RWPE2 (cell line): Measurements from ENCODE around the gene TMC4.
"Not testable (repeated sequence)": the region's sequence is repeated elsewhere in the genome, so short reads cannot be mapped to it uniquely, and the experiment has no call there.

Source experiments
- ATAC-seq: fragments of 200-7000 bp; cut with Tn5 transposase; 3 replicates; pipeline ENCODE4 v1.9.1; 2021; ENCODE audit warnings: low read depth
- DNase-seq: peaks from one replicate; pipeline ENCODE4 v3.0.0-alpha.2; 2020; ENCODE audit warnings: low spot score
- H3K27ac ChIP-seq: fragments of 450-650 bp; 2 replicates; pipeline ENCODE4 v1.5.1; 2017; ENCODE audit warnings: mild to moderate bottlenecking; ENCODE audit not compliant: poor library complexity, severe bottlenecking
- H3K27me3 ChIP-seq: fragments of 250-450 bp; sonication (Bioruptor Pico); 2 replicates; pipeline ENCODE4 v1.5.1; 2021; ENCODE audit warnings: mild to moderate bottlenecking, moderate library complexity; ENCODE audit not compliant: insufficient read depth, poor library complexity, severe bottlenecking
- H3K36me3 ChIP-seq: fragments of 250-450 bp; sonication (Bioruptor Pico); 2 replicates; pipeline ENCODE4 v1.5.1; 2020; ENCODE audit warnings: low read depth, mild to moderate bottlenecking, moderate library complexity
- H3K4me1 ChIP-seq: fragments of 250-450 bp; sonication (Bioruptor Pico); 2 replicates; pipeline ENCODE4 v1.5.1; 2021; ENCODE audit warnings: mild to moderate bottlenecking, moderate library complexity; ENCODE audit not compliant: insufficient read depth, poor library complexity, severe bottlenecking
- H3K4me3 ChIP-seq: fragments of 250-450 bp; sonication (Bioruptor Pico); 2 replicates; pipeline ENCODE4 v1.5.1; 2021; ENCODE audit warnings: mild to moderate bottlenecking, moderate library complexity; ENCODE audit not compliant: severe bottlenecking
- H3K9me3 ChIP-seq: fragments of 250-450 bp; sonication (Bioruptor Pico); 2 replicates; pipeline ENCODE4 v1.5.1; 2021; ENCODE audit warnings: mild to moderate bottlenecking, moderate library complexity; ENCODE audit not compliant: severe bottlenecking
- TF ChIP-seq, protein P1 (sequence below): fragments of 450-650 bp; IDR thresholded peaks from one replicate; pipeline ENCODE4 v1.5.1; 2017; ENCODE audit warnings: mild to moderate bottlenecking, moderate library complexity; ENCODE audit not compliant: poor library complexity, severe bottlenecking

The TMC4 gene, protein sequence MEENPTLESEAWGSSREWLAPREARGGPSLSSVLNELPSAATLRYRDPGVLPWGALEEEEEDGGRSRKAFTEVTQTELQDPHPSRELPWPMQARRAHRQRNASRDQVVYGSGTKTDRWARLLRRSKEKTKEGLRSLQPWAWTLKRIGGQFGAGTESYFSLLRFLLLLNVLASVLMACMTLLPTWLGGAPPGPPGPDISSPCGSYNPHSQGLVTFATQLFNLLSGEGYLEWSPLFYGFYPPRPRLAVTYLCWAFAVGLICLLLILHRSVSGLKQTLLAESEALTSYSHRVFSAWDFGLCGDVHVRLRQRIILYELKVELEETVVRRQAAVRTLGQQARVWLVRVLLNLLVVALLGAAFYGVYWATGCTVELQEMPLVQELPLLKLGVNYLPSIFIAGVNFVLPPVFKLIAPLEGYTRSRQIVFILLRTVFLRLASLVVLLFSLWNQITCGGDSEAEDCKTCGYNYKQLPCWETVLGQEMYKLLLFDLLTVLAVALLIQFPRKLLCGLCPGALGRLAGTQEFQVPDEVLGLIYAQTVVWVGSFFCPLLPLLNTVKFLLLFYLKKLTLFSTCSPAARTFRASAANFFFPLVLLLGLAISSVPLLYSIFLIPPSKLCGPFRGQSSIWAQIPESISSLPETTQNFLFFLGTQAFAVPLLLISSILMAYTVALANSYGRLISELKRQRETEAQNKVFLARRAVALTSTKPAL

GRCh38 chr19:54172471-54173358 is at the start of gene TMC4:
TMC4 (minus strand) TSS chr19:54173160; CDS start chr19:54173117, 43 bp downstream.
- Histone ChIP-seq H3K4me3 (peak within 1 kb of the TSS; percentile 54), H3K4me1 (no peaks in the 10 kb centered on the region), H3K9me3 (no peaks in the 10 kb centered on the region), H3K27ac (peak within 1 kb of the TSS; percentile 73), H3K27me3 (no peaks in the 10 kb centered on the region), H3K36me3 (peaks cover 13% of the 10 kb centered on the region)
- peak; percentile 86 for ATAC-seq
- TF ChIP-seq, protein P1, sequence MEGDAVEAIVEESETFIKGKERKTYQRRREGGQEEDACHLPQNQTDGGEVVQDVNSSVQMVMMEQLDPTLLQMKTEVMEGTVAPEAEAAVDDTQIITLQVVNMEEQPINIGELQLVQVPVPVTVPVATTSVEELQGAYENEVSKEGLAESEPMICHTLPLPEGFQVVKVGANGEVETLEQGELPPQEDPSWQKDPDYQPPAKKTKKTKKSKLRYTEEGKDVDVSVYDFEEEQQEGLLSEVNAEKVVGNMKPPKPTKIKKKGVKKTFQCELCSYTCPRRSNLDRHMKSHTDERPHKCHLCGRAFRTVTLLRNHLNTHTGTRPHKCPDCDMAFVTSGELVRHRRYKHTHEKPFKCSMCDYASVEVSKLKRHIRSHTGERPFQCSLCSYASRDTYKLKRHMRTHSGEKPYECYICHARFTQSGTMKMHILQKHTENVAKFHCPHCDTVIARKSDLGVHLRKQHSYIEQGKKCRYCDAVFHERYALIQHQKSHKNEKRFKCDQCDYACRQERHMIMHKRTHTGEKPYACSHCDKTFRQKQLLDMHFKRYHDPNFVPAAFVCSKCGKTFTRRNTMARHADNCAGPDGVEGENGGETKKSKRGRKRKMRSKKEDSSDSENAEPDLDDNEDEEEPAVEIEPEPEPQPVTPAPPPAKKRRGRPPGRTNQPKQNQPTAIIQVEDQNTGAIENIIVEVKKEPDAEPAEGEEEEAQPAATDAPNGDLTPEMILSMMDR: peak; percentile 10
- no peak for DNase-seq

- ATAC-seq, H3K4me1 ChIP-seq, H3K36me3 ChIP-seq, H3K9me3 ChIP-seq, H3K4me3 ChIP-seq, H3K27ac ChIP-seq, DNase-seq, H3K27me3 ChIP-seq: not testable (repeated sequence)
Measured at GRCh38 chr19:54221947-54222346, 49.0 kb upstream of the TMC4 start.

GRCh38 chr19:54219702-54220101 is 46.7 kb upstream of the TMC4 start:
- not testable (repeated sequence) for H3K9me3 ChIP-seq, H3K27ac ChIP-seq, ATAC-seq, H3K4me3 ChIP-seq, H3K27me3 ChIP-seq, H3K4me1 ChIP-seq, DNase-seq
- peaks cover 13% of the 10 kb centered on the region for H3K36me3 ChIP-seq

DNA sequence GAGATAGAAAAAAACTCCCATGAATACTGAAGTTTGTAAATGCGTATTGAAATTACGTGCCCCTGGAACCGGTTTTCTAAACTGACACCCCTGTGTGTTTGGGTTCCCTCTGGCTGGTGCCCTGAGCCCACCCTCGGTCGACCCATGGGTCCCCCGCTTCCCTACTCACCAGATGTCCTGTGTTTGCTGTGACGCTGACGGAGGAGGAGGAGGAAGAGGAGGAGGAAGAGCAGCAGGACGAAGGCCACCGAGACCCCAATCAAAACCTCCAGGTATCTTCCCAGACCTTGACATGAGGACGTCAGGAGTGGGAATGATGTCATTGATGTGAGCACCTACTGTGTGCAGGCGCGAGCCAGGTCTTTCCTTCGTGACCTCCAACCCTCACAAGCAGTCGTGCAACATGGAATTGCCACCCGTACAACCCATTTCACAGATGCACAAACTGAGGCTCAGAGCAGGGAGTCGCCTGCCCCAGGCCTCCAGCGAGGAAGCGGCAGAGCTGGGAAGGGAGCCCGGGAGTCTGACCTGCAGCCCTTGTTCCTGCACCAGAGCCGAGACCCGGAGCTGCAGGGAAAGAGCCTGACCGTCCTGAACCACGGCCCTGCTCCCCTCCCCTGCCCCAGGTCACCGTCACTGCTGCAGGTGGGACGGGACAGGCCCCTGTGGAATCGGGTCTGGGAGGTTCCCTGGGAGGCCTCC is 46.2 kb upstream of the TMC4 start:
- TF ChIP-seq, protein P1: no peak
- Histone ChIP-seq H3K27ac (no peak overlapping the region), H3K4me1 (no peaks in the 10 kb centered on the region)

GRCh38 chr19:54218259-54218658 is 45.3 kb upstream of the TMC4 start:
- no peaks in the 10 kb centered on the region for H3K9me3 ChIP-seq
- H3K27ac ChIP-seq: no peak overlapping the region
- H3K4me1 ChIP-seq: no peaks in the 10 kb centered on the region
- TF ChIP-seq, protein P1: no peak
- H3K27me3 ChIP-seq: peaks cover 3% of the 10 kb centered on the region
- DNase-seq (no peak), ATAC-seq (no peak)
- H3K36me3 ChIP-seq: peaks cover 13% of the 10 kb centered on the region
- H3K4me3 ChIP-seq: no peak overlapping the region

More for the DNA sequence above, 46.2 kb upstream of the TMC4 start:
- ATAC-seq (no peak), DNase-seq (no peak)
- Histone ChIP-seq H3K9me3 (no peaks in the 10 kb centered on the region), H3K36me3 (peaks cover 13% of the 10 kb centered on the region), H3K4me3 (no peak overlapping the region), H3K27me3 (peaks cover 6% of the 10 kb centered on the region)

DNA sequence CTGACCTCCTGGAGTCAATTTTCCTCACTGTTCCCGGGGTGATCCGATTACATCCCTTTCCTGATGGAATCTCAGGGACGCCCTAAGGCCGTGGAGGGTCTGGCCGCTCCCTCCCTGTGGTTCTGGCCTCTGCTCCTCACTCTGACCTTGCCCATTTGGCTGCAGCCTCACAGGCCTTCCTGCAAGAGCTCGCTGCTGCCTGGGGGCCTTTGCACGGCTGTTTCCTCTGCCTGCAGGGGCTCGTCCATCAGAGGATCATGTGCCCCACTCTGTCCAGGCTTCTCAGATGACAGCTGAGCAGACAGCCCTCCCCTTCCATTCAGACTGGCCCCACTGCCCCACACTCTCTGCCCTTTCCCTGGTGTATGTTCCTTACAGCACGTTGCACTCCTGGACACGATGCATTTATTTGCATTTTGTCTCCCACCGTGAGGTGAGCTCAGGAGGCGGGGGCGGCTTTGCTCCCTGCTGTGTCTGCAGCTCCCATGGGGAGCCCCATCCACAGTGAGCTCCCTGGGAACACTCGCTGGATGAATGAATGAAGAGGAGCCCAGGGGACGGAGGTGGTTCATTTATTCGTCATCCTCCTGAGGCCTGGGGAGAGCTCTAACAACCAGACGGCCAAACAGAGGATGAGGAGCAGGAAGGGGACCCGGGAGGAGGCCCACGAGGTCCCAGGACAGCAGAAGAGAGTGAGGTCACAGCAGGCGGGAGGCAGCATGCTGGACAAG is 44.7 kb upstream of the TMC4 start:
- DNase-seq, H3K4me1 ChIP-seq, H3K27me3 ChIP-seq, H3K4me3 ChIP-seq, H3K27ac ChIP-seq, H3K9me3 ChIP-seq, ATAC-seq: not testable (repeated sequence)
- H3K36me3 ChIP-seq: peaks cover 14% of the 10 kb centered on the region
